B cell (primary cell): Measurements from ENCODE around the gene MAMLD1.

Experiments used
- CTCF ChIP-seq: fragments of 200-600 bp; IDR thresholded peaks from one replicate; pipeline ENCODE4 v1.8.0; 2022; ENCODE audit warnings: antibody characterized with exemption, mild to moderate bottlenecking
- EZH2 ChIP-seq: IDR thresholded peaks from 2 replicates; pipeline ENCODE4 v1.6.1; 2012; ENCODE audit warnings: borderline replicate concordance, low read depth, mild to moderate bottlenecking, moderate library complexity, low read length; ENCODE audit not compliant: insufficient read depth, poor library complexity, severe bottlenecking

- TF ChIP-seq CTCF = no peak
- no peak for TF ChIP-seq EZH2
Measured at GRCh38 chrX:150357790-150358189, 5.3 kb upstream of the MAMLD1 start.
